GM13977 (cell line): Measurements from ENCODE around the gene PRKCD.

Source experiments
- DNase-seq: peaks from one replicate; pipeline ENCODE4 v3.0.0; 2012; ENCODE audit warnings: low spot score
- in situ Hi-C: fragments of 300-500 bp; cut with MboI; formaldehyde crosslinking; loops from one replicate; pipeline ENCODE4 v1.12.0; 2022; ENCODE audit warnings: low sequenced_read_pairs, low pct_unique_long_range_greater_than_20kb, mixed read lengths, inconsistent platforms; ENCODE audit not compliant: unreplicated experiment
- TF ChIP-seq, protein P1 (sequence below): IDR thresholded peaks from 2 replicates; pipeline ENCODE4 v1.5.1; 2012; ENCODE audit warnings: mild to moderate bottlenecking, control low read depth; ENCODE audit not compliant: insufficient read depth; ENCODE audit errors: extremely low read depth, missing control alignments

The PRKCD gene

DNA sequence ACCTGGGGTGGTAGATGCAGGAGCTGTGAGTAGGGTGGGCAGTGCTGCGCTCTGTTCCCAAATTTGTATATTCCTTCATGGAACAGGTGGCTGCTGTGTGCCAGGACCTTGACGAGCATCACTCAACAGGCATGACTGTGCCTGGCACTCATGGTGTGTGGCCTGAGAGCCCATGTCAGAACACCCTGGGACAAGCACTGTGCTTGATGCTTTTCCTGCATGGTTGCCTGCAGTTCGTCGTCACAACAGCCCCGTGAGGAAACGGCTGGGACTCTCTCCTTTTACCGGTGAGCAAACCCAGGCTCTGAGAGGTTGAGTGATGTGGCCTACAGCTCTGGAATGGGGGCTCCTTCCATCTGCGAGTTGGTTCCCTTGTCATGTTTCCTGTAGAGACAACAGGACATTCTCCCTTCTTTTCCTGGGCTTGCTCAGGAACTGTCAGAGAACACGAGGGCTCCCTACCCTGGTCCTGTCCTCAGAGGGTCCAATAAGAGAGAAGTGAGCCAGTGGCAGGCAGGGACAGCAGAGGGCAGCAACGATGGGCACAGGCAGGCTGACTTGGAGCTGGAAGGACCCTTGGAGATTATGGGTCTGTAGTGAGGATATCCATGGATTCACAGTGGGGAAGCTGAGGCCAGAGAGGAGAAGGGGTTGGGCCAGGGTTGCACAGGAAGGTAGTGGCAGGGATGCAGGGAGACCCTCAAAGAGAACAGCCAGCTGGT, 37.4 kb downstream of the PRKCD start:
- TF ChIP-seq, protein P1, sequence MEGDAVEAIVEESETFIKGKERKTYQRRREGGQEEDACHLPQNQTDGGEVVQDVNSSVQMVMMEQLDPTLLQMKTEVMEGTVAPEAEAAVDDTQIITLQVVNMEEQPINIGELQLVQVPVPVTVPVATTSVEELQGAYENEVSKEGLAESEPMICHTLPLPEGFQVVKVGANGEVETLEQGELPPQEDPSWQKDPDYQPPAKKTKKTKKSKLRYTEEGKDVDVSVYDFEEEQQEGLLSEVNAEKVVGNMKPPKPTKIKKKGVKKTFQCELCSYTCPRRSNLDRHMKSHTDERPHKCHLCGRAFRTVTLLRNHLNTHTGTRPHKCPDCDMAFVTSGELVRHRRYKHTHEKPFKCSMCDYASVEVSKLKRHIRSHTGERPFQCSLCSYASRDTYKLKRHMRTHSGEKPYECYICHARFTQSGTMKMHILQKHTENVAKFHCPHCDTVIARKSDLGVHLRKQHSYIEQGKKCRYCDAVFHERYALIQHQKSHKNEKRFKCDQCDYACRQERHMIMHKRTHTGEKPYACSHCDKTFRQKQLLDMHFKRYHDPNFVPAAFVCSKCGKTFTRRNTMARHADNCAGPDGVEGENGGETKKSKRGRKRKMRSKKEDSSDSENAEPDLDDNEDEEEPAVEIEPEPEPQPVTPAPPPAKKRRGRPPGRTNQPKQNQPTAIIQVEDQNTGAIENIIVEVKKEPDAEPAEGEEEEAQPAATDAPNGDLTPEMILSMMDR = no peak
- DNase-seq = no peak
- in situ Hi-C loops = loop anchor here (5.0 kb wide), 1 partner anchor 86 kb away; no protein-coding TSS in a partner anchor

DNA sequence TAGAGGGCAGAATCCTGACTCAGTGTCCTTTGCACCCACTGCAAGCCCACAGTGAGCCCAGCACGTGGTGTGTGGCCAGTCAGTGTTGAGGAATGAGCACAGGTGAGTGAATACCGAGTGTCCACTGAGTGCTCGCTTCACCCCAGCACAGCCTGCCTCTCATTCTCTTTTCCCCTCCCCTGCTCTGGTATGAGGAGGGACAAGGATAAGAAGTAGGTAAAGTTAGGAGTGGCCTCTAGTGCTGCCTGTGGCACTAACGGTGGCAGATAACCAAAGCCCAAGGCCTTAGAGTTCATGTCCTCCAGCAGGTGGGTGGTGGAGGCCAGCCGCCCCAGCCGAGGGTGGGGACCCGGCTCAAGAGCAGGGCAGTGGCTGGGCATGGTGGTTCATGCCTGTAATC, 38.0 kb downstream of the PRKCD start:
- in situ Hi-C loops = loop anchor here (5.0 kb wide), 1 partner anchor 87 kb away; no protein-coding TSS in a partner anchor

GRCh38 chr3:53199834-53200233, 38.8 kb downstream of the PRKCD start:
- no peak for DNase-seq
- TF ChIP-seq, protein P1 = peak; percentile 17
- in situ Hi-C loops = loop anchor here (5.0 kb wide), 1 partner anchor 88 kb away; no protein-coding TSS in a partner anchor

More for the DNA sequence above, 38.0 kb downstream of the PRKCD start:
- TF ChIP-seq, protein P1 = no peak
- DNase-seq = no peak

DNA sequence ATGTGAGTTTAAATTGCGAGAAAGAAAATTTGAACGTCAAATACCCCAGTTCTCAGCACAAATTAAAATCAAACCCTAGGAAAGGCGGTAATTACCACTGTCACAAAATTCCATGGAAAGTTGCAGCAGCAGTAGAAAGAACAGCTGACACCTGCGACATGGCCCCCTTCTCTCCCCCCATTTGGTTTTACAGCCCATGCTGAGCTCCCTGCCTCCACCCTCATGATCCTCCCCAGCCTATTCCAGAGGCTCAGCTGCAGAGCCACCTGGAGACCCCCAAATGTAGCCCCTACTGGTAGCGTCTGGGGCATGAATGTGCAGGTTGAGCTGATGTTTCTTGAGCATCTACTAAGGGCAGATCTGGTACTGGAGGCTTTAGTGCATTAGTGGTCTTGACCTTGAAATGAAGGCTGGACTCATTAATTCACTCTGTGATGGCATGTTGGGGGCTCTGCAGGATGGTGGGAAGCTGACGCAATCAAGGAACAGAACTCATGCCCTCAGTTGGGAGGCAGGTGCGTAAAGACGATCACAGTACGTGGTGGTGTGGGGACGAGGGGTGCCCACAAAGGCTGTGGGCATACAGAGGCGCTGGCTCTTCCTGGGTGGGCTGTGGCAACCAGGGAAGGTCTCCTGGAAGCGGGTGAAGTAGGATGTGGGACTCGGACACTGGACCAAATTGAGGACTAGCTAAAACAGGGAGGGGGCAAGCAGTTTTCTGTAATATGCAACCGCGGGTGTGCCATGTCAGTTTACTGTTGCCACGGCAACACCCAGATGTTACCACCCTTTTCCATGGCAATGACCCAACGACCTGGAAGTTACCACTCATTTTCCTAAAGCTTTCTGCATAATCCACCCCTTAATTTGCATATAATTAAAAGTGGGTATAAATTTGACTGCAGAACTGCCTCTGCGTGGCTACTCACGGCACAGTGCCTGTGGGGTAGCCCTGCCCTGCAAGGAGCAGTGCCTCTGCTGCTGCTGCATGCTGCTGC, 39.8 kb downstream of the PRKCD start:
- in situ Hi-C loops = no loop called here
- DNase-seq = no peak
- TF ChIP-seq, protein P1 = no peak

GRCh38 chr3:53202331-53203015, 41.5 kb downstream of the PRKCD start:
- DNase-seq = no peak
- TF ChIP-seq, protein P1 = no peak
- in situ Hi-C loops = no loop called here
